Measurements from ENCODE around the gene ANO10.
"Not testable (repeated sequence)": the region's sequence is repeated elsewhere in the genome, so short reads cannot be mapped to it uniquely, and the experiment has no call there.

Gene ANO10

DNA sequence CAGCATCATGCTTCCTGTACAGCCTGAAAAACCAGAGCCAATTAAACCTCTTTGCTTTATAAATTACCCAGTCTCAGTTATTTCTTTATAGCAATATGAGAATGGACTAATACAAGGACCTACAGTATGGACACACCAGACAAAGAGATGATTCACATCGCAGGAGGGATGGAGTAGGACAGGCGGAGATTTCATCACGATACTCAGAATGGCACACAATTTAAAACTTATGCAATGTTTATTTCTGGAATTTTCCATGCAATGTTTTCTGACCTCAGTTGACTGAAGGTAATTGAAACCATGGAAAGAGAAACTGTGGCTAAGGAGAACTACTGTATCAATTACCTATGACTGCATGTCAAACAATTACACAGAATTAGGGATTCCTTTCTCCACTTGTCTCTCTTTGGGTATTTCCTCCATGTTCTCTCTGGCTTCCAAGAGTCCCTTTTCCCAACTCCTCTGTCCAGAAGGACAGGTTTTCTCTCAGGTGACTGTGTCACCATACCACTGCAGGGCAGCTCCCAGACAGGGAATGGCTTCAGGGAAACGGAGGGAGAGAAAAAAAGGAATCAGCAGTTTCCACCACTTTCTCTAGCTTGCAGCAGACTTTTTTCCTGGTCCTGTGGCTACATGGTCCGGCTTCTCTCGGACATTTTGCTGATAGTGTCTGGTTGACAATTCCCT lies 3.0 kb upstream of the ANO10 start:
- no peak for DNase-seq

GRCh38 chr3:43620831-43621655 lies 768 bp downstream of the ANO10 start:
- peak; percentile 38 for DNase-seq

GRCh38 chr3:43619588-43619987 lies 2.2 kb downstream of the ANO10 start:
- no peak for DNase-seq

- DNase-seq: no peak
Measured at GRCh38 chr3:43618142-43618541, 3.7 kb downstream of the ANO10 start.

- no peak for DNase-seq
Measured at GRCh38 chr3:43616034-43616433, 5.8 kb downstream of the ANO10 start.

- no peak for DNase-seq
Measured at GRCh38 chr3:43615133-43615532, 6.7 kb downstream of the ANO10 start.

DNA sequence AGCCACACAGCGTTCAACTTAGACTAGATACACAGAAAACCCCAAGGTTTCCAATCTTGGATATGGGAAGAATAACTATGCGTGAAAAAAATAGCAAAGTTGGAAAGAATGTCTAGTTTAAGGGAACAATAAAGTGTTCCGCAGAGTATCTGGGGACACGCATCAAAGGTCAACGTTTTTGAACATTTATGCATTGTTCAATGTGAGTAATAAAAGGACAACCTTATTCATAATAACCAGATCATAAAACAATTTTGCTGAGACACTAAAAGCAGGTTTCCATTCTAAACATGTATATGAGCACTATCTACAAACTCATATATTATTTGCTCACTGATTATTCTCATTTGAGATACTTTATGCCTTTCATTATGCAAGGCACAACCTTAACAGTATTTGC lies 7.8 kb downstream of the ANO10 start:
- DNase-seq: no peak

- DNase-seq: no peak
Measured at GRCh38 chr3:43612419-43612818, 9.4 kb downstream of the ANO10 start.

DNA sequence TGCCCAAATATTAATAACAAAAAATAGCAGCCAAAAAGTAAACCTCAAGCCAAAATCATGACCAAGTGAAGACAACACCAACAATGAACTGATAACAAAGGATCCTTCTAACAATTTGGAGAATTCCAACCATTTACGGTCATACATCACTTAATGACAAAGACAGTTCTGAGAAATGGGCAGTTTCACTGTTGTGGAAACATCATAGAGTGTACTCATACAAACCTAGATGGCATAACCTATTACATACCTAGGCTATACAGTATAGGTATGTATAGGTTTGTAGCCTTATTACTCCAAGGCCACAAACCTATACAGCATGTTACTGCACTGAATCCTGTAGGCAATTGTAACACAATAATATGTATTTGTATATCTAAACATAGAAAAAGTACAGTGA lies 12.4 kb downstream of the ANO10 start:
- no peak for DNase-seq

DNA sequence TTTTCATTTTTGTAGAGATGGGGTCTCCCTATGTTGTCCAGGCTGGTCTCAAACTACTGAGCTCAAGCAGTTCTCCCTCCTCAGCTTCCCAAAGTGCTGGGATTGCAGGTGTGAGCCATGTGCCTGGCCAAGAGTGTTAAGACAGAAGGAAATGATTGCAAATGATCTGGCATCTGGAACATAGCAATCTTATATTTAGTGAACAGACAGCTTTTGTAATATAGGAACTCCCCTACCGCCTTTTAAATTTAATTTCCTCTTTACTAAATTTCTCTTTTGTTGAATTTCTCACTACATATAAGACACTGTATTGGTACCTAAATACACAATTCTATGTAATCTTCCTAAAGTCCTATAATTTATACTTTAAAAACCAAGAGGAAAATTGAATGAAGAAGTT lies 13.1 kb downstream of the ANO10 start:
- no peak for DNase-seq

DNA sequence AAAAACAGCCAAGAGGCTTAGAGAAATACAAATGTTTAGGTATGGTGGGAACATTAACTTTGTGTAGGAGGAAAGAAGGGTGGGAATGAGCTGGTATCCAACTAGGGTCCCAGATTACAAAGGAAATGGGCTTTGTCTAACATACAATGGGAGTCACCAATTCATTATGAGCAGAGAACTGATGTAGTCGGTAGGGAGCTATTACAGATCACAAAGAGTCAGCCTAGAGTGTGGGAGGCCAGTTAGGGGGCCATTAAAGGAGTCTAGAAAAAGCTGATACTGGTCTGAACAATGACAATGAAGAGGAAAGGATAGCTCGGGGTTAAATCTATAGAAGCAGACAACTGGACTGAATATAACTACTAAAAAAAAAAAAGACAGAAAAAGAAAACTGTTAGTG lies 15.5 kb downstream of the ANO10 start:
- no peak for DNase-seq

DNA sequence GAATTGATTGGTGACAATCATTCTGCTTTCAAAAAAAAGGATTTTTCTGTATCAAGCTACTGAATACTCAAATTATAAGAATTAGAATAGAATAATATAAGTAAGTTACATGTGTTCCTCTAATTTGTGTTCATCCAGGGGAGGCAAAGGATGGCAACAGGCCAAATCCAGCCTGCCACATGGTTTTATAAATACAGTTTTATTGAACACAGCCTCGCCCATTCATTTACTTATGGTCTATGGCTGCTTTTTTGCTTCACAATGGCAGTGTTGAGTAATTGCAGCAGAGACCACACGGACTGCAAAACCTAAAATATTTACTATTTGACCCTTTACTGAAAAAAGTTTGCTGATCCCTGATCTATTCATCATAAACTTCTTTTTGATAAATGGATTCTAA lies 21.9 kb downstream of the ANO10 start:
- not testable (repeated sequence) for DNase-seq

DNA sequence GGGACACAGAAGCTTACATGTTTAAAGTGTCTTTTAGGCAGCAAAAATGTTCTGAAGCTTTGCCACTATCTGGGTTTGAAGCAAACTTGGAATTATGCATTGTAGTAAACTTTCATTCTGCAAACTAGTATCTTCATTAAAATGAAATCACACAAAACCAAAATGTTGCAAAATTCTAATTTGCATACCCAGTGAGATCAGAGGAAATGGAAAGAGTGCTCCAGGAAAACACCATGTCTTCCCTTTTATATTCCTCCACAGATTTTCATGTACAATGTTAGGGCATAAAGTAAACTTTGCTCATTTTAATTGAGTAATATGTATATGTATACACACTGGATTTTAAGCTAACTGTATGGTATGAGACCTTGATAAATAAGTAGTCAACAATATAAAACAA lies 23.9 kb downstream of the ANO10 start:
- no peak for DNase-seq

DNA sequence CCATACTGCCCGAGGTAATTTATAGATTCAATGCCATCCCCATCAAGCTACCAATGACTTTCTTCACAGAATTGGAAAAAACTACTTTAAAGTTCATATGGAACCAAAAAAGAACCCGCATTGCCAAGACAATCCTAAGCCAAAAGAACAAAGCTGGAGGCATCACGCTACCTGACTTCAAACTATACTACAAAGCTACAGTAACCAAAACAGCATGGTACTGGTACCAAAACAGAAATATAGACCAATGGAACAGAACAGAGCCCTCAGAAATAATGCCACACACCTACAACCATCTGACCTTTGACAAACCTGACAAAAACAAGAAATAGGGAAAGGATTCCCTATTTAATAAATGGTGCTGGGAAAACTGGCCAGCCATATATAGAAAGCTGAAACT lies 25.6 kb downstream of the ANO10 start:
- not testable (repeated sequence) for DNase-seq

DNA sequence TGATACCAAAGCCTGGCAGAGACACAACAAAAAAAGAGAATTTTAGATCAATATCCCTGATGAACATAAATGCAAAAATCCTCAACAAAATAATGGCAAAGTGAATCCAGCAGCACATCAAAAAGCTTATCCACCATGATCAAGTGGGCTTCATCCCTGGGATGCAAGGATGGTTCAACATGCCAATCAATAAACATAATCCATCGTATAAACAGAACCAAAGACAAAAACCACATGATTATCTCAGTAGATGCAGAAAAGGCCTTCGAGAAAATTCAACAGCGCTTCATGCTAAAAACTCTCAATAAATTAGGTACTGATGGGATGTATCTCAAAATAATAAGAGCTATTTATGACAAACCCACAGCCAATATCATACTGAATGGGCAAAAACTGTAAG lies 26.5 kb downstream of the ANO10 start:
- not testable (repeated sequence) for DNase-seq

GRCh38 chr3:43593588-43593987 lies 28.2 kb downstream of the ANO10 start:
- not testable (repeated sequence) for DNase-seq

DNA sequence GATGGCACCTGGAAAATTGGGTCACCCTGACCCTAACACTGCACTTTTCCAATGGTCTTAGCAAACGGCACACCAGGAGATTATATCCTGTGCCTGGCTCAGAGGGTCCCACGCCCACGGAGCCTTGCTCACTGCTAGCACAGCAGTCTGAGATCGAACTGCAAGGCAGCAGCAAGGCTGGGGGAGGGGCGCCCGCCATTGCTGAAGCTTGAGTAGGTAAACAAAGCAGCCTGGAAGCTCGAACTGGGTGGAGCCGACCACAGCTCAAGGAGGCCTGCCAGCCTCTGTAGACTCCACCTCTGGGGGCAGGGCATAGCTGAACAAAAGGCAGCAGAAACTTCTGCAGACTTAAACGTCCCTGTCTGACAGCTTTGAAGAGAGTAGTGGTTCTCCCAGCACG lies 29.9 kb downstream of the ANO10 start:
- DNase-seq: not testable (repeated sequence)

DNA sequence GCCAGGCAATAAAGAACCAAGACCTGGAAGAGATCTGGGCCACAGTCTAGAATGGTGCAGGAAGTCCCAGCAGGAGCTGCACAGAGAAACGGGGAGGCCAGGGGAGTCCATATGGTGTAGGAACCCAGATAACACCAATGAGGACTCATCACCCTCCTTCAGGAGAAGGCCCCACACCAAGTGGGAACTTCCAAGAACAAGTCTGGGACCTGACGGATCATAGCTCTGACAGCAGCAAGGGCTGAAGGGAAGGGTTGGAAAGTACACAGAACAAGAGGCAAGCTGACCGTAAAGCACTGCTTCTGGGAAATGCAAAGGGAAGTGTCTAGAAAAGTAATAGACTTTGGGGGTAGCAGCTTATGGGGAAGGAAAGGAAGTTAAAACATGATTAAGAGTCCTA lies 34.5 kb downstream of the ANO10 start:
- no peak for DNase-seq

DNA sequence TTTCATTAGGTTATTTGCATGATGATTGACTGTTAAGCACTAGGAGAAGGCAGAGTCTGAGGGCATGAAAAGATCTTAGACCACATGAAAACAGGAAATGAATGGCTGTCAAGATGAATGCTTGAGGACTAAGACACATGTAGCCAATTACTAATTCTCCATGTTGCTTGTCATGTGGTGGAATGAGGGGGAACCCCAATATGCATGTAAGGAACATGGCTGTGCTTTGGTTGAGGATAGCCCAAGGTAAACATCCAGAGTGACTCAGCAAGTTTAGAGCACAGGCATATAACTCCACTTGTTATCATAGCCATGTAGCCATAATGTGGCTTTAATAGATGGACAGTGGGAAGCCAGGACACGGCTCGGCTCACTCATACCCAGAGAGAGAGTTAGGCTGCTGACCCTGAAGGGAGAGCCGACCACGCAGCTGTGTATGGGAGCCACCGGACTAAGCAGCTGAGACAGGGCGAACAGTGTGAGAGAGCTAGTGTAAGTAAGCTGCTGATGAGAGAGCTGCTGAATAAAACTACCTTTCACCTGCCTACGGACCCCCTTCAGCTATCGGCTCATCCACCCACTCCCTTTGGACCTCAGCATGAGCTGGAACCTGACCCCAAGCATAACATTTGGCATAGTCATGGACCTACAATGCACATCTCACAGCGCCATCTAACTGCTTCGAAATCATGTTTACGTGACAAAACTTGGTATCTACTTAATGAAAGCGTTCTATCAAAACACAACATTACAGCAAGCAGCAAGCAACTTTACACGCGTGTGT lies 37.6 kb downstream of the ANO10 start:
- DNase-seq: peak; percentile 2

- peak; percentile 5 for DNase-seq
Measured at GRCh38 chr3:43583481-43583880, 38.3 kb downstream of the ANO10 start.

DNA sequence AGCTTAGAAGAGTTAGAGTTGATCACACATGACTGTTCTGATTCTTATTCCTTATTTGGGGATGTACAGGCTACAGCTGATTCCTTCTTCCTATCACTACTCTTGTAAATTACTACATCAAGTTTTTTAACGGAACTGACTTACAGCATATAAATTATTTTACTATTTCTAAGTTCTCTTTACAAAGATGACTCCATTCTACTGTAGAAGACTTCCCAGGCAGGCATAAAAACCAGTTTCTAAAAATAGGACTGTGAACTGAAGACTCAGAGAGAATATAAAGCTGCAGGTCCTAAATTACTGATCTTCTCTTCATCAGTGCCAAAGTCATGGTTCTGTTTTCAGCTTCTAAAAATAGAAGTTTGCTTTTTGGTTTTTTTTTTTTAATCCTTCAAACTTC lies 38.9 kb downstream of the ANO10 start:
- no peak for DNase-seq

DNA sequence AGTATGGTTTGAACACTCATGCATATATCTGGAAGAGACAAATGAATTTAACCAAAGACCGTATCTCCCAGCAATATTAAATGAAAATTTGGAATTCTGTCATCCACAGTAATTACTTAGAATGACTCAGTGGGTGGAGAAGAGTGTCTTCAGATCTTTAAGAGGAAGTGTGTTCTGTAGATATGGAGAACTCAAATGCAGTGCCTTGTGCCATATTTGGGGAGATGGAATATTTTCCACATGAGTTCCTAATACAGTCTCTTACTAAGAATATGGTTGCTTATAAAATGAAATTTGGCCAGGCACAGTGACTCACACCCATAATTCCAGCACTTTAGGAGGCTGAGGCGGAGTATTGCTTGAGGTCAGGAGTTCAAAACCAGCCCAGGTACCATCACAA lies 40.5 kb downstream of the ANO10 start:
- no peak for DNase-seq

DNA sequence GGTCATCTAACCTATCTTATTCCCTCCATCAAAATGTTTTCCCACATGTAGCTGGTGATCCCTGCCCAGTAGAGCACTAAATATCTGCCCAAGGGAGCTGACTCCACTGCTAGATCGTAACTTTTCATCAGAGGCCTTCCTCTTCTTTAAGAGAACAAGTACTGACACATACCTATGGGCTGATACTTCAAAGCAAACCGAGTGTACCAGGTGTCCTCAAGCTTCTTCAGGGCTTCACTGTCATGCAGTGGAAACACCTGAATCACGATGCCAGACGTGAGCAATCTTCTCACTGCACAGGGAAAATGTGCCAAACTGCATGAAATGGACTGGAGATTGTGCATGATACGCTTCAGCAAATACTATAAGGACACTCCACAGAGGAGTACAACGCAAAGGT lies 41.6 kb downstream of the ANO10 start:
- DNase-seq: no peak

- DNase-seq: no peak
Measured at GRCh38 chr3:43573576-43573975, 48.2 kb downstream of the ANO10 start.
